HEK293 (cell line): ENCODE data around the gene TRAF5.

Source experiments
- CTCF ChIA-PET: fragments of 350-600 bp; formaldehyde crosslinking; extraction: SDS; loops from one replicate; lab custom pipeline; 2021; ENCODE audit warnings: antibody characterized with exemption; lab: Yijun Ruan, JAX
- POLR2A ChIA-PET: fragments of 300-600 bp; formaldehyde crosslinking; extraction: SDS; loops from one replicate; lab custom pipeline; 2020; ENCODE audit warnings: antibody characterized with exemption, inconsistent platforms; lab: Yijun Ruan, JAX
- H3K27ac ChIP-seq: fragments of 200-500 bp; sonication (Bioruptor generic); 2 replicates; pipeline ENCODE4 v1.5.1; 2014; ENCODE audit warnings: low read depth, low read length, control low read depth, inconsistent platforms; ENCODE audit errors: extremely low read depth
- H3K36me3 ChIP-seq, 2 experiments: fragments of 200-500 bp in 1 of 2; sonication (Bioruptor generic) in 1 of 2; 1 replicate in 1 of 2; 2 replicates in 1 of 2; pipeline ENCODE4 v1.5.1; 2014 to 2017; ENCODE audit warnings: inconsistent platforms in 2 of 2, low read length in 2 of 2; ENCODE audit not compliant: control insufficient read depth in 2 of 2, insufficient read depth in 1 of 2
- H3K4me1 ChIP-seq: fragments of 200-500 bp; sonication (Bioruptor generic); 2 replicates; pipeline ENCODE4 v1.5.1; 2014; ENCODE audit warnings: mild to moderate bottlenecking, low read length, inconsistent platforms; ENCODE audit not compliant: control insufficient read depth, insufficient read depth
- H3K4me3 ChIP-seq: 2 replicates; pipeline ENCODE4 v1.5.1; 2011; ENCODE audit warnings: low read depth, mild to moderate bottlenecking, control low read depth, low read length, moderate library complexity
- H3K9me3 ChIP-seq: fragments of 200-500 bp; sonication (Bioruptor generic); 2 replicates; pipeline ENCODE4 v1.5.1; 2014; ENCODE audit warnings: low read depth, low read length, inconsistent platforms; ENCODE audit not compliant: control insufficient read depth, insufficient read depth
- FEZF1 ChIP-seq: fragments of 450-650 bp; formaldehyde crosslinking; IDR thresholded peaks from 2 replicates; pipeline ENCODE4 v1.5.1; 2016; ENCODE audit warnings: missing biosample characterization, missing genetic modification characterization
- HIC1 ChIP-seq: fragments of 450-650 bp; formaldehyde crosslinking; IDR thresholded peaks from 2 replicates; pipeline ENCODE4 v1.5.1; 2016; ENCODE audit warnings: missing biosample characterization, missing genetic modification characterization
- PRDM10 ChIP-seq: fragments of 450-650 bp; formaldehyde crosslinking; IDR thresholded peaks from 2 replicates; pipeline ENCODE4 v1.5.1; 2016; ENCODE audit warnings: missing biosample characterization, missing genetic modification characterization
- REPIN1 ChIP-seq: fragments of 450-650 bp; formaldehyde crosslinking; IDR thresholded peaks from 2 replicates; pipeline ENCODE4 v1.5.1; 2017; ENCODE audit warnings: missing biosample characterization, missing genetic modification characterization, low read depth
- ZBTB10 ChIP-seq: fragments of 450-650 bp; formaldehyde crosslinking; IDR thresholded peaks from 2 replicates; pipeline ENCODE4 v1.5.1; 2016; ENCODE audit warnings: missing biosample characterization, missing genetic modification characterization
- ZBTB49 ChIP-seq: fragments of 450-650 bp; formaldehyde crosslinking; IDR thresholded peaks from 2 replicates; pipeline ENCODE4 v1.5.1; 2016; ENCODE audit warnings: missing biosample characterization, missing genetic modification characterization, low read depth
- ZIC2 ChIP-seq: fragments of 450-650 bp; formaldehyde crosslinking; IDR thresholded peaks from 2 replicates; pipeline ENCODE4 v1.5.1; 2016; ENCODE audit warnings: missing biosample characterization, missing genetic modification characterization
- ZNF23 ChIP-seq: fragments of 450-650 bp; formaldehyde crosslinking; IDR thresholded peaks from 2 replicates; pipeline ENCODE4 v1.5.1; 2016; ENCODE audit warnings: missing biosample characterization, missing genetic modification characterization, borderline replicate concordance
- ZNF274 ChIP-seq, 2 experiments: fragments of 200-500 bp in 1 of 2; fragments of 450-650 bp in 1 of 2; sonication (Bioruptor generic) in 1 of 2; formaldehyde crosslinking in 1 of 2; IDR thresholded peaks; 2 replicates each; pipeline versions ENCODE4 v1.5.1 to v1.6.1; 2014 to 2016; ENCODE audit warnings: borderline replicate concordance in 1 of 2, inconsistent platforms in 1 of 2, low read length in 1 of 2, missing biosample characterization in 1 of 2, missing genetic modification characterization in 1 of 2
- ZNF426 ChIP-seq: fragments of 450-650 bp; formaldehyde crosslinking; IDR thresholded peaks from 2 replicates; pipeline ENCODE4 v1.5.1; 2017; ENCODE audit warnings: missing biosample characterization, missing genetic modification characterization, mild to moderate bottlenecking, inconsistent platforms, moderate library complexity
- ZNF501 ChIP-seq: fragments of 450-650 bp; formaldehyde crosslinking; IDR thresholded peaks from 2 replicates; pipeline ENCODE4 v1.5.1; 2016; ENCODE audit warnings: missing biosample characterization, missing genetic modification characterization
- ZSCAN4 ChIP-seq: fragments of 450-650 bp; formaldehyde crosslinking; IDR thresholded peaks from 2 replicates; pipeline ENCODE4 v1.5.1; 2017; ENCODE audit warnings: missing biosample characterization, missing genetic modification characterization

TRAF5 gene

GRCh38 chr1:211328866-211329475 lies 2.3 kb downstream of the TRAF5 start:
- Histone ChIP-seq H3K4me1 (peaks cover 6% of the 10 kb centered on the region), H3K27ac (no peak overlapping the region), H3K36me3 (no peaks in the 10 kb centered on the region), H3K4me3 (no peak overlapping the region), H3K9me3 (no peaks in the 10 kb centered on the region)
- TF ChIP-seq REPIN1 (tag by site-specific recombination), result no peak
- TF ChIP-seq ZBTB10 (tag by site-specific recombination), result no peak
- no peak for TF ChIP-seq ZNF23 (tag by site-specific recombination)
- TF ChIP-seq ZIC2 (tag by site-specific recombination), result no peak
- TF ChIP-seq PRDM10, result no peak
- no peak for TF ChIP-seq ZSCAN4 (tag by site-specific recombination)
- TF ChIP-seq ZNF501 (tag by site-specific recombination), result no peak
- no peak for TF ChIP-seq ZNF274 (IDR thresholded peaks at IDR 0.05; ENCODE audit: low read length)
- no peak for TF ChIP-seq ZNF274 (tag by site-specific recombination; IDR thresholded peaks at IDR 0.05; ENCODE audit: borderline replicate concordance)
- no peak for TF ChIP-seq ZNF426 (tag by site-specific recombination)
- TF ChIP-seq HIC1 (tag by site-specific recombination), result no peak
- TF ChIP-seq FEZF1 (tag by site-specific recombination), result no peak
- no peak for TF ChIP-seq ZBTB49
- TF ChIP-seq, all 188 proteins: peak for 0
- CTCF ChIA-PET, result interaction anchor here (0.9 to 1.9 kb wide), 4 partner anchors 54 to 325 kb away, joined by 3 to 10 read pairs (median 4); no protein-coding TSS in a partner anchor
- POLR2A ChIA-PET, result interaction anchor here (0.6 to 1.2 kb wide), 2 partner anchors 53 to 145 kb away, joined by 3 read pairs; no protein-coding TSS in a partner anchor
